ENCODE data around the gene RNF167.
A peak's percentile ranks its signal among the peaks of the same experiment; 100 is the strongest.

Gene RNF167

DNA sequence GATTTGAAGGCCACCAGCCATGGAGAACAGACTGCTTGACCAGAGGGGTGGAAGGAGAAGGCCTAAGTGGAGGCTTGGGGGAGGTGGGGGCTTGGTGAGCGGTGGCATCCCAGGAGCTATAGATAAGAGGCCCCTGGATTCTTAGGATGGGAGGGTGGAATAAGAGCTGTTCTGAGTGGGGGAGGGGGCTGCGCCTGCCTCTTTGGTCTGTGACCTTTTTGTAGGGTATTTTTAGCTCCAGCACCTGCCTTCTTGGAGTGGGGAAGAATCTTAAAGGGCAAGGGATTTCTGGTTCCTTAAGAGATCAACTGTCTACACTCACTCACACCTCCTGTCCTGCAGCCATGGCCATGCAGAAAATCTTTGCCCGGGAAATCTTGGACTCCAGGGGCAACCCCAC, 11.4 kb downstream of the RNF167 start:
- no peak for DNase-seq (ENCODE audit: low read depth in 2 of 2, low spot score in 1 of 2)

- no peak for DNase-seq (ENCODE audit: low read depth in 2 of 2, low spot score in 1 of 2)
Measured at GRCh38 chr17:4953451-4953961, 13.4 kb downstream of the RNF167 start.

- no peak for DNase-seq (ENCODE audit: low read depth in 2 of 2, low spot score in 1 of 2)
Measured at GRCh38 chr17:4955091-4955490, 15.0 kb downstream of the RNF167 start.

DNA sequence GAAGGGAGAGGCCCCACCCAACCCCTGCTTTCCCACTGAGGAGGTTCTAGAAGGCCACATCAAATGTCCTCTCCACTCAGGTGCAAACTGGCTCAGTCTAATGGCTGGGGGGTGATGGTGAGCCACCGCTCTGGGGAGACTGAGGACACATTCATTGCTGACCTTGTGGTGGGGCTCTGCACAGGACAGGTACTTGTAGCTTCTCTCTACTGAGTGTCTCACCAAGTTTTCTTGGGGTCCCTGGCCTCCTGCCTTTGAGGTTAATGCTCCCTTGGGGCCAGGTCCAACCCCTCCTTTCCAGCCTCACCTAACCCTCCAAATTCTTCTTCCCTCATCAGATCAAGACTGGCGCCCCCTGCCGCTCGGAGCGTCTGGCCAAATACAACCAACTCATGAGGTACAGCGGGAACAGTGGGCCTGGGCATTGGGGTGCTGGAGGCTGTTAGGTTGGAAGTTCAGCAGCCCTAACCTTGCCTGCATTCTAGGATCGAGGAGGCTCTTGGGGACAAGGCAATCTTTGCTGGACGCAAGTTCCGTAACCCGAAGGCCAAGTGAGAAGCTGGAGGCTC, 16.5 kb downstream of the RNF167 start:
- DNase-seq (ENCODE audit: low read depth in 2 of 2, low spot score in 1 of 2), result no peak

GRCh38 chr17:4958102-4958501, 18.0 kb downstream of the RNF167 start:
- DNase-seq (ENCODE audit: low read depth in 2 of 2, low spot score in 1 of 2), result no peak

GRCh38 chr17:4959261-4959965, 19.3 kb downstream of the RNF167 start:
- no peak for DNase-seq (ENCODE audit: low read depth in 2 of 2, low spot score in 1 of 2)

- no peak for DNase-seq (ENCODE audit: low read depth in 2 of 2, low spot score in 1 of 2)
Measured at GRCh38 chr17:4960279-4960922, 20.3 kb downstream of the RNF167 start.

DNA sequence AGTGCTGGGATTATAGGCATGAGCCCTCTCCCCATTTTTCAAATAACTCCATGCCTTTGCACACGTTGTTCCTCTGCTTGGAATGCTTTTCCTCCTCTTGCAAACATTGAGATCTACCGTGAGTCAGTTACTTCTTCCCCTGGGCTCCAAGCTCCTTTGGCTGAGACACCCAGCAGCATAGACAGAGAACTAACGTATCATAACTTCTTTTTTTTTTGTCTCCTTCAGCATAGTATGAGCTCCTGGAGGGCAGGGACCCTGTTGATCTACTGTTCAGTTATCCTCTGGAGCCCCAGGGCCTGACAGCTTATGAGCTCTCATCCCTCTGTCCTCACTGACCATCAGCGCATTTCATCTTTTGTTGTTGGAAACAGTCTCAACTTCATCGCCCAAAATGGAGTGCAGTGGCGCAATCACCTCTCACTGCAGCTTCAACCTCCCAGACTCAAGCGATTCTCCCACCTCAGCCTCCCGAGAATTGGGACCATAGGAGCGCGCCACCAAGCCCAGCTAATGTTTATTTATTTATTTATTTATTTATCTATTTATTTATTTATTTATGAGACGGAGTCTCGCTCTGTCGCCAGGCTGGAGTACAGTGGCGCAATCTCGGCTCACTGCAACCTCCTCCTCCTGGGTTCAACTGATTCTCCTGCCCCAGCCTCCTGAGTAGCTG, 25.4 kb downstream of the RNF167 start:
- DNase-seq (ENCODE audit: low read depth in 2 of 2, low spot score in 1 of 2), result no peak

DNA sequence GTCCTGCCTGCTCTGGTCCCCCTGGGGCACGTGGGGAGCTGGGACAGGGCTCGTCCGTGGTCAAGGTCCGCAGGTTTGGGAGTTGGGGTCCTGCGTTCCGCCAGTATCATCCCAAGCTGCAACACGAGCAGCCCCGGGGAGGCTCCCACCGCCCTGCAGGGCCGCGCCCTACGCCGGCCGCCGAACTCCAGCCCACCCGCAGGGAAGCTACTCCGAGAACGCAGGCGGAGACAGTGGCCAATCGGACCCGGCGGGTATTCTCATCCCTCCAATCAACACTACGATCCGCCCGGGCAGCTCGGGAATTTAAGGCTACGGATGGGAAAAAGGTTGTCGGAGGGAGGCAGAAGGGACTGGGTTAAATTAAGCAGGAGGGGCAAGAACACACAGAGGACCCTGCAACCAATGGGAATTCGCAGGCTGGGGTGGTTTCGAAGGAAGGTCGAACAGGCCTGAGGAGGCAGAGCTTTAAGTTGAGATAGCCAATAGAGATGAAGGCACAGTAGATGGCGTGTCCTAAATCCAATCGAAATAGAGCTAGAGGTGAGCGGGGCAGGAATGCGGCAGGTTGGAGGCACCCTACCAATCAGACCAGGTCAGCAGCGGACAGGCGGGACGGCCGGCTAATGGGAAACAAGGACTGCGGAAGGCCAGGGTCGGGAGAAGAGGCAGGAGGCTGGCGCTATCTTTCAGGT, 26.9 kb downstream of the RNF167 start:
- DNase-seq (ENCODE audit: low read depth in 2 of 2, low spot score in 1 of 2), result peak; percentile 69 to 90

- peak; percentile 82 to 86 for DNase-seq (ENCODE audit: low read depth in 2 of 2, low spot score in 1 of 2)
Measured at GRCh38 chr17:4967539-4968485, 27.7 kb downstream of the RNF167 start, which contains the start of gene SPAG7. SPAG7 (minus strand) TSS chr17:4967817; CDS start chr17:4967804, 13 bp downstream.

- DNase-seq (ENCODE audit: low read depth in 2 of 2, low spot score in 1 of 2), result no peak
Measured at GRCh38 chr17:4968486-4969046, 28.5 kb downstream of the RNF167 start.

DNA sequence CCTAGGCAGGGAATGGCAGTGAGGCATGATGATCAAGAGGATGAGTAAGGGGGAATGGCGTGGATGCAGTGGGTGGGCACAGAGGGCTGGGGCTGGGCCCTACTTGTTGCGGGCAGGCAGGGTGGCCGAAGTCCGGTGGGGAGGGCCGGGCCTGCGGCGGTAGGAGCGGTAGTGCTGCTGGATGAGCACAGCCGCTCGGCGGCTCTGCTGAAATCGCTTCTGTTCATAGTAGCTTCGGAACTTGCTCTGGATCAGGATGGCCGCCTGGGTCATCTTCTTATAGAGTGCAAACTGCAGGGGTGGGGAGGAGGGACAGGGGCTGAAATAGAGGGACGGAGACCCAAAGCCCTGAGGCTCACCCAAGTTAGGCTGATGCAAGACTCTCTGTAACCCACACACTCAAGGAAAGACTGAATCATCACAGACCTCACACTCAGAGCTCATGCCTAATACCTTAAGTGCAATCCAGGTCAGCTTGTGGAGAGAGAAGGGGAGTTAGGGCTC, 29.0 kb downstream of the RNF167 start:
- DNase-seq (ENCODE audit: low read depth in 2 of 2, low spot score in 1 of 2), result no peak

DNA sequence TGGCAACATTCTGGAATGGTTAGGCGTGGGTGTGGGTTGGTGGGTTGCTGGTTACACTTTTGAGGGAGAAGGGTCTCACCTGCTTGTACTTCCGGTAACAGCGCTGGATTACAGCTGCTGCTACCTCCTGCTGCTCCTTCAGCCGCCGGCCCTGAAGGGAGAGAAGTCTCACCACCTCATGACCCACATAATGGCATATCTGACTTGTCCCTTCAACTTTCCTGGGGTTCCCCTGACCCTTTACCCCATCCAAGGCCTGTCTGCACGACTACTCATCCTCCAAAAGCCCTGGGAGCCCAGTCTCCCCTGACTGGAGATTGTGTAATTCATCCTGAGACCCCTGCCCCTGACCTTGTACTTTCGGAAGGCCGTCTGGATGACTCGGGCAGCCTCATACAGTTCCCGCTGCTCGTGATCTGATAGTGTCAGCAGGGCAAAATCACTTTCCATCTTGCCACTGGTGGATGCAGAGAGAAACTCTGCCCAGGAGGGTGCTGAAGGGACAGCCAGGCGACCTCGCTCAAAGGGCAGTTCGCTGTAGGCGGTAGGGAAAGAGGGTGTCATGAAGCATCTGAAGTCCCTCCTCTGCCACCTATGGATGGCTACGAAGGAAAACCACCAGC, 29.6 kb downstream of the RNF167 start:
- no peak for DNase-seq (ENCODE audit: low read depth in 2 of 2, low spot score in 1 of 2)

DNA sequence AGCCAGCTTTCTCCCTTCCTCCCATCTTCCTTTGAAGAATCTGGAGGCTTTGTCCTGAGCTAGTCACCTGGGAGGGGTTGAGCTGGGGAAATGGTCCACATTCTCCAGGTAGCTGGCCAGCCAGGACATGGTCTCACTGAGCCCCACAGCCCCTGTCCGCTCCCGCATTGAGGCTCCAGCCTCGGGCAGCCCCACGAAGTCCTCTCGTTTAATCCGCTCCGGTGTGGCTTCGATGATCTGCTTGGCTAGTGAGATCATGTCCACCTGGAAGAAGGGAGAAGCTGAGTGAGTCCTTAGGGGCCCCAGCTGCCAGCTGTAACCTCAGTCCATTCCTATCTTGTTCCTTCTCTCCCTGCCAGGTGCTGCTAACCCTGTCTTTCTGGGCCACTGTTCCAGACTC, 30.2 kb downstream of the RNF167 start:
- no peak for DNase-seq (ENCODE audit: low read depth in 2 of 2, low spot score in 1 of 2)

DNA sequence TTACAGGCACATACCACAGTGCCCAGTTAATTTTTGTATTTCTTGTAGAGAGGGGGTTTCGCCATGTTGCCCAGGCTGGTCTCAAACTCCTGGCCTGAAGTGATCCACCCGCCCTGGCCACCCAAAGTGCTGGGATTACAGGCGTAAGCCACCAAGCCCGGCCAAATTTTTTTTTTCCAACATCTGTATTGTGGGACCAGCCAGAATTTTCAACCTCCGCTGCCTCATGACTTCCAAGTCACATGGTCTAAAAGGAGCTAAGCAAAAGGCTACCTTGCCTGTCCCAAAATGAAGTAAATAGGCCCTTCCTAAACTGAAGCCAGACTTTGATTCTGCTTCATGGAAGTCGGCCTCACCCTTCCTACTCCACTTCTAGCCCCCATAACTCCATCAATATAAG, 31.8 kb downstream of the RNF167 start:
- no peak for DNase-seq (ENCODE audit: low read depth in 2 of 2, low spot score in 1 of 2)

GRCh38 chr17:4972322-4972721, 32.3 kb downstream of the RNF167 start:
- no peak for DNase-seq (ENCODE audit: low read depth in 2 of 2, low spot score in 1 of 2)

DNA sequence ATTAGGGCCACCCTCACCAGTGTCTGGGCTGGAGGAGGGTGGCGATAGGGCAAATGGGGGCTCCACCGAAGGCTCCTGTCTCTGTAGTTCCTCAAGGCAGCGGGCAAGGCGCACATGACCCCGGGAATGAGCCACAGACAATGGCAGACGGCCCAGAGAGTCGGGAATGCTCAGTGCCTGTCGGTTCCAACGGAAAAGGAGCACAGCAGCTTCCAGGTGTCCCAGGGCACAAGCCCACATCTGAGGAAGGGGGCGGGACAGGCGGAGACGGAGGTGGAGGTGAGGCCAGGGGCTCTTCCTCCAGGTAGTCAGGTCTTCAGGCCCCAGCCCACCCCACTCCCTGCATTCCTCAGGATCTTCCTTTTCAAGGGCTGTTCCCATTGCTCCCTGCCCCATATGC, 32.7 kb downstream of the RNF167 start:
- DNase-seq (ENCODE audit: low read depth in 2 of 2, low spot score in 1 of 2), result no peak

GRCh38 chr17:4973256-4974114, 33.4 kb downstream of the RNF167 start:
- DNase-seq (ENCODE audit: low read depth in 2 of 2, low spot score in 1 of 2), result no peak
